HG03558 (cell line): ENCODE data around the gene FAM25A.
"Not testable (repeated sequence)": the region's sequence is repeated elsewhere in the genome, so short reads cannot be mapped to it uniquely, and the experiment has no call there.

Experiments
- ATAC-seq: cut with Tn5 transposase; IDR thresholded peaks from one replicate; pipeline ENCODE4 v1.9.1; 2021; ENCODE audit warnings: moderate number of reproducible peaks; ENCODE audit not compliant: unreplicated experiment; ENCODE audit errors: extremely low read depth

Gene FAM25A

GRCh38 chr10:87020056-87020455 lies at the start of gene FAM25A:
FAM25A (plus strand) TSS chr10:87020294; CDS start chr10:87020325, 31 bp downstream.
- ATAC-seq: not testable (repeated sequence)

- ATAC-seq: no peak
These were observed 49.2 kb upstream of the FAM25A start for GRCh38 chr10:86970982-86971231.

GRCh38 chr10:86971232-86971991 lies 48.7 kb upstream of the FAM25A start:
- ATAC-seq: peak; percentile 53

GRCh38 chr10:86972613-86973380 lies 47.3 kb upstream of the FAM25A start:
- ATAC-seq: no peak

- ATAC-seq: no peak
These were observed 45.6 kb upstream of the FAM25A start for GRCh38 chr10:86974484-86974883.

GRCh38 chr10:86976362-86977056 lies 43.6 kb upstream of the FAM25A start:
- ATAC-seq: no peak

GRCh38 chr10:86978457-86978856 lies 41.6 kb upstream of the FAM25A start:
- not testable (repeated sequence) for ATAC-seq

- no peak for ATAC-seq
These were observed 40.7 kb upstream of the FAM25A start for GRCh38 chr10:86979296-86979818.

GRCh38 chr10:86979977-86980448 lies 40.1 kb upstream of the FAM25A start:
- ATAC-seq: no peak

- not testable (repeated sequence) for ATAC-seq
These were observed 39.1 kb upstream of the FAM25A start for GRCh38 chr10:86981020-86981419.

- ATAC-seq: no peak
These were observed 38.4 kb upstream of the FAM25A start for GRCh38 chr10:86981716-86982115.

GRCh38 chr10:86984498-86984897 lies 35.6 kb upstream of the FAM25A start:
- not testable (repeated sequence) for ATAC-seq

- no peak for ATAC-seq
These were observed 31.6 kb upstream of the FAM25A start for GRCh38 chr10:86988520-86988919.

- not testable (repeated sequence) for ATAC-seq
These were observed 28.7 kb upstream of the FAM25A start for GRCh38 chr10:86991362-86991761.

- ATAC-seq: no peak
These were observed 27.6 kb upstream of the FAM25A start for GRCh38 chr10:86992456-86992855.

GRCh38 chr10:86992929-86993328 lies 27.2 kb upstream of the FAM25A start:
- ATAC-seq: no peak

- not testable (repeated sequence) for ATAC-seq
These were observed 20.2 kb upstream of the FAM25A start for GRCh38 chr10:86999802-87000403.

GRCh38 chr10:87000491-87000890 lies 19.6 kb upstream of the FAM25A start:
- ATAC-seq: no peak

GRCh38 chr10:87007124-87007523 lies 13.0 kb upstream of the FAM25A start:
- not testable (repeated sequence) for ATAC-seq

GRCh38 chr10:87007674-87008073 lies 12.4 kb upstream of the FAM25A start:
- ATAC-seq: not testable (repeated sequence)
